Adipose tissue (tissue), 3 donors: ENCODE measurements around the gene MSH5. TPM values are rescaled to one million over a fixed set of nuclear protein-coding genes. Genes with fewer than 3 reads are reported as not detected.

Experiments
- H3K27ac ChIP-seq: one replicate; pipeline ENCODE4 v1.5.1; 2013; ENCODE audit warnings: low read depth, low read length
- WGBS, 3 donors: extraction: QIAGEN DNeasy Blood & Tissue Kit; methylation state at CpG; one replicate each; pipeline ENCODE4 v1.1.7; 2013; 5-methylcytosine and 5-hydroxymethylcytosine counted together
- polyA plus RNA-seq, 3 donors: library from polyadenylated mRNA; stranded (reverse); fragments of 200-250 nt; gene quantifications; one replicate each; pipeline ENCODE4 v1.2.3, GENCODE V29; 2013
- donor health status: healthy with polysubstance abuse.
- donor health status: Bipolar disorder and iron deficiency.
- donor health status: healthy.

Gene MSH5
- polyA plus RNA-seq, 3 donors, result 2.4 to 4.4 (median 3.9) TPM

DNA sequence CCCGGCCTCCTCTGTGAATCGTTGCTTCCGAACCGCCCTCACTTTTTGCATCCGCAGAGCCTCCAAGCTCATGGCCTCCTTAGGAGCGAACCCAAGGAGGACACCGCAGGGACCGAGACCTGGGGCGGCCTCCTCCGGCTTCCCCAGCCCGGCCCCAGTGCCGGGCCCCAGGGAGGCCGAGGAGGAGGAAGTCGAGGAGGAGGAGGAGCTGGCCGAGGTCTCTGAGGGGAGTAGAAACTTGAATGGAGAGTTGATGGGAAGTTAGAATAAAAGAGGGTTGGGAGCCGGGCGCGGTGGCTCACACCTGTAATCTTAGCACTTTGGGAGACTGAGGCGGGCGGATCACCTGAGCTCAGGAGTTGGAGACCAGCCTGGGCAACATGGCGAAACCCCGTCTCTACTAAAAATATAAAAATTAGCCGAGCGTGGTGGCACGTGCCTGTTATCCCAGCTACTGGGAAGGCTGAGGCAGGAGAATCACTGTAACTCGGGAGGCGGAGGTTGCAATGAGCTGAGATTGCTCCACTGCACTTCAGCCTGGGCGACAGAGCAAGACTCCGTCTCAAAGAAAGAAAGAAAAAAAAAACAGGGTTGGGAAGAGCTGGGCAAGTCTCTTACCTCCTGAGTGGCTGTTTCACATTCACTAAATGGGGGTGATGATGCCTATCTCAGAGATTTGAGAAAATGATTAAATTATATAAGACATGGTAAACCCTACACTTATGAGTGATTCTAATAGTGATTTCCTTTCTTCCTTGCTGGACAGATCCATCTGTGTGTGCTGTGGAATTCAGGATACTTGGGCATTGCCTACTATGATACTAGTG is 805 bp downstream of the MSH5 start:
- H3K27ac ChIP-seq, result no peak overlapping the region
- WGBS, 3 donors, result 11 to 21% (median 13%) methylated on average over 29 of the region's 29 CpGs

- H3K27ac ChIP-seq, result no peak overlapping the region
- WGBS, 3 donors, result 65 to 85% (median 68%) methylated on average over 2 of the region's 2 CpGs
These were observed 2.0 kb downstream of the MSH5 start for GRCh38 chr6:31741815-31742214.

DNA sequence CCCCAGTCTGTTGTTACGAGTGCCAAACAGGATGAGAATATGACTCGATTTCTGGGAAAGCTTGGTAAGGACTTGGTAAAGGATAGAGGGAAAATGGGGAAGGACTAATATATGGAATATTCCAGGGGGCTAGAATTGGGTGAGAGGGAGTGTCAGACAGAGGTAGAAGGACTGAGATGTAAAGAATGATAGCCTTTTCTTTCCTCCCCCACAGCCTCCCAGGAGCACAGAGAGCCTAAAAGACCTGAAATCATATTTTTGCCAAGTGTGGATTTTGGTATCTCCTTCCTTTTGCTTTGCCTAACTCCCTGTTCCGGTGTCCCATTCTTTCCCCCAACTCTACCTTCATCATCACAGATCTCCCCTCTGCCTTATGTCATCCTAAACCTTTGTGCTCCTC is 3.1 kb downstream of the MSH5 start:
- WGBS, 3 donors, result 83 to 94% (median 83%) methylated on average over 3 of the region's 3 CpGs
- H3K27ac ChIP-seq, result no peak overlapping the region

GRCh38 chr6:31744422-31744821 is 4.6 kb downstream of the MSH5 start:
- WGBS, 3 donors, result 29 to 79% (median 66%) methylated on average over 1 of the region's 1 CpG
- no peak overlapping the region for H3K27ac ChIP-seq

GRCh38 chr6:31749301-31750036 is 9.7 kb downstream of the MSH5 start:
- no peak overlapping the region for H3K27ac ChIP-seq
- 85 to 95% (median 91%) methylated on average over 8 of the region's 8 CpGs for WGBS, 3 donors

DNA sequence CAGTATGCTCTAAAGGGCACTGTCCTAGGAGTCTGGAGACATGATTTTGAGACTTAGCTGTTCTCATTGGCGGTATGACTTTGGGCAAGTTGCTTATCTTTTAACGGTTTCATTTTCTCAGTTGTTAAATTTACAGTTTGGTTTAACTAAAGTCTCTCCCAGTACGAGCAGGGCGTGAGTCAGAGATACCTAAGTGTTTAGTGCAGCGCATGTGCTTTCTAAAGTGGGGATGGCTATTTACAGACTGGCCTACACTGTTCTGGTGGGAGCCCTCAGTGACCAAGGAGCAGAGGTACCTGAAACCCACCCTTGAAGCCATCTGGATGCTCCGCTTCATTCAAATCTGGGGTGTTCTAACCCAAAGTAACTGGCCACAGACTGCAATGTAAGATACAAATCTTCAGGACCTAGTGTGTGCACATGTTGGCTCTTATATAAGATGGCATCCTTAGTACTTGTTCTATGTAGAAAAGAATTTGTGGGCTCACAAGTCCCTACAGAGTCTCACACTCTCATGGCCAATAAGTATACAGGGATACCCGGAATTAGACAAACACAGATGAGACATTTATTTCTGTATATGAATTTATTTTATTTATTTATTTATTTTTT is 10.7 kb downstream of the MSH5 start:
- no peak overlapping the region for H3K27ac ChIP-seq
- WGBS, 3 donors, result 85 to 95% (median 88%) methylated on average over 7 of the region's 7 CpGs

- no peak overlapping the region for H3K27ac ChIP-seq
- 65 to 76% (median 73%) methylated on average over 8 of the region's 8 CpGs for WGBS, 3 donors
These were observed 13.0 kb downstream of the MSH5 start for GRCh38 chr6:31752739-31753319.

- H3K27ac ChIP-seq, result no peak overlapping the region
- 90 to 97% (median 95%) methylated on average over 2 of the region's 2 CpGs for WGBS, 3 donors
These were observed 18.5 kb downstream of the MSH5 start for GRCh38 chr6:31758281-31758680.

DNA sequence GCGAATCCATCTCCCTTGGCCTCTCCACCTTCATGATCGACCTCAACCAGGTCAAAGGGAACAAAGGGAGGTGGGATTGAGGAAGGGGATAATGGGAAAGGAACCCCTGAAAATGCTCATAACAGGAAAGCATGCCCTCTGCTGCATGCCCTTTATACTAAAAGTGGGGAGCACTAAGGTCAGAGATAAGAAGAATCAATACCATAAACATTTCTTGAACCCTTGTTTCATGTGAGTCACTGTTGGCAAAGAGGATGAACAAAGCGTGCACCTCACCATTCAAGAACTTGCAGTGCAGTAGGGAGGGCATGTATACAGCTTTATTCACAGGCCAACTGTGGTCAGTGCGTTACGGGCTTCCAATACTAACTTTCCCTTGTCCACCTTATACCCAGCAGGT is 21.0 kb downstream of the MSH5 start:
- no peak overlapping the region for H3K27ac ChIP-seq
- 85 to 95% (median 93%) methylated on average over 5 of the region's 5 CpGs for WGBS, 3 donors

GRCh38 chr6:31761343-31761742 is 21.5 kb downstream of the MSH5 start:
- whole genome bisulfite sequencing, 3 donors, result 97 to 99% (median 97%) methylated on average over 8 of the region's 8 CpGs
- no peak overlapping the region for H3K27ac ChIP-seq

DNA sequence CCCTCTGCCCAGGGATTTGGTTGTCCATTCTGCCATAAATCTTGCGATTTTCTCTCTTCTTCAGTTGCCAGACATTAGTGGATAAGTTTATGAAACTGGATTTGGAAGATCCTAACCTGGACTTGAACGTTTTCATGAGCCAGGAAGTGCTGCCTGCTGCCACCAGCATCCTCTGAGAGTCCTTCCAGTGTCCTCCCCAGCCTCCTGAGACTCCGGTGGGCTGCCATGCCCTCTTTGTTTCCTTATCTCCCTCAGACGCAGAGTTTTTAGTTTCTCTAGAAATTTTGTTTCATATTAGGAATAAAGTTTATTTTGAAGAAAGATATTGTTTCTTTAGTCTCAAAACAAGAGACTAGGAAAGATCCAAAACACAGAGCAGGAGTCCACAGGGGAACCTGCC is 22.6 kb downstream of the MSH5 start, which contains the start of gene SAPCD1:
TSS of gene SAPCD1 (plus strand) at position 301 of the 400 bp plus-strand sequence. CDS start 399 bp downstream, outside the sequence.
- H3K27ac ChIP-seq, result no peak within 1 kb of the TSS
- WGBS, 3 donors, result 73 to 83% (median 80%) methylated on average over 4 of the region's 4 CpGs

DNA sequence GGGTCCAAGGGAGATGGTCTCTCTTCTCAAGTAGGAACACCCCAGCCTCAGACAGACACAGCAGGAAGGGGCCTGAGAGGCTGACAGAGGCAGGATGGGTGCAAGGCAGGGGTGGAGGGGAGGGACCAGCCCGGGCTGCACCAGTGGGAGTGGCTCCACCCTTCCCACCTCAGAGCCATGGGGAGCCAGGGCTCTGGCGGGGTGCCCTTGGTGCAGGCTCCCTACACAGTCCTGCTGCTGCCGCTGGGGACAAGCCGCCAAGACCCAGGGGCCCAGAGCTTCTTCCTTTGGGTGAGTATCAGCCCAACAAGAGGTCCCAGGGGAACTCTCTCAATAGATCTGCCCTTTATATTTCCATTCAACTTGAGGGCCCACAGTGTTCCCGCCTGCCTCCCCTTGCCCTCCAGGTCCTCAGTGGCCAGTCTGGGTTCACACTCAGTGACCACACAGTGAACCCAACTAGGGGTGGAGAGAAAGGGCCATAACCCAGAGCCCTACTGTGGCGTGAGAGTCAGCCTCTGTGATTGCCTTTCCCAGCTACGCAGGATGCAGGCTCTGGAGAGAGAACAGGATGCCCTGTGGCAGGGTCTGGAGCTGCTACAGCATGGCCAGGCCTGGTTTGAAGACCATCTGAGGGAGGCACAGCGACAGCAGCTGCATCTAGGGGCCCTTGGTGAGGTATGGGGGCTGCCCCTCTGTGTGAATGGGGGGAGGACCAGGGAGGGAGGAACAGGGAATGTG is 23.2 kb downstream of the MSH5 start:
- WGBS, 3 donors, result 65 to 80% (median 76%) methylated on average over 8 of the region's 8 CpGs
- no peak overlapping the region for H3K27ac ChIP-seq

GRCh38 chr6:31763619-31763940 is 23.8 kb downstream of the MSH5 start:
- H3K27ac ChIP-seq, result no peak overlapping the region
- 35 to 39% (median 36%) methylated on average over 1 of the region's 1 CpG for WGBS, 3 donors

- H3K27ac ChIP-seq, result no peak overlapping the region
- 78 to 83% (median 83%) methylated on average over 4 of the region's 4 CpGs for WGBS, 3 donors
These were observed 24.4 kb downstream of the MSH5 start for GRCh38 chr6:31764198-31764597.

DNA sequence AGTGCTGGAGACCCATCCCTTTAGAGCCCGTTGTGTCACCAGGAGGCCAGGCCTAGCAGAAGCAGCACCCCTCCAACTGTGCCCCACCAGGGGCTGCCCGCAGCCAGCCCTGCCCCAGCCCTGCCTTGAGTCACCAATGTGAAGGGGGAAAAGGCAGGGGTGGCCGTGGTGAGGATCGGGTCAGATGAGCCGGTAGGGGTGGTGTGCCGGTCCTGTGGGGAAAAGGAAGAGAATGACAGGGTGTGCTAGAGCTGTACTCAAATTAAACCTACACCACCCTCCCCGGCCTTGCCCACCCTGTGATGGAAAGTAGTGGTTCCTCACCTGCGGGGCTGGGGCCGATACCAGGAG is 25.7 kb downstream of the MSH5 start:
- H3K27ac ChIP-seq, result no peak overlapping the region
- 87 to 91% (median 87%) methylated on average over 9 of the region's 9 CpGs for WGBS, 3 donors

DNA sequence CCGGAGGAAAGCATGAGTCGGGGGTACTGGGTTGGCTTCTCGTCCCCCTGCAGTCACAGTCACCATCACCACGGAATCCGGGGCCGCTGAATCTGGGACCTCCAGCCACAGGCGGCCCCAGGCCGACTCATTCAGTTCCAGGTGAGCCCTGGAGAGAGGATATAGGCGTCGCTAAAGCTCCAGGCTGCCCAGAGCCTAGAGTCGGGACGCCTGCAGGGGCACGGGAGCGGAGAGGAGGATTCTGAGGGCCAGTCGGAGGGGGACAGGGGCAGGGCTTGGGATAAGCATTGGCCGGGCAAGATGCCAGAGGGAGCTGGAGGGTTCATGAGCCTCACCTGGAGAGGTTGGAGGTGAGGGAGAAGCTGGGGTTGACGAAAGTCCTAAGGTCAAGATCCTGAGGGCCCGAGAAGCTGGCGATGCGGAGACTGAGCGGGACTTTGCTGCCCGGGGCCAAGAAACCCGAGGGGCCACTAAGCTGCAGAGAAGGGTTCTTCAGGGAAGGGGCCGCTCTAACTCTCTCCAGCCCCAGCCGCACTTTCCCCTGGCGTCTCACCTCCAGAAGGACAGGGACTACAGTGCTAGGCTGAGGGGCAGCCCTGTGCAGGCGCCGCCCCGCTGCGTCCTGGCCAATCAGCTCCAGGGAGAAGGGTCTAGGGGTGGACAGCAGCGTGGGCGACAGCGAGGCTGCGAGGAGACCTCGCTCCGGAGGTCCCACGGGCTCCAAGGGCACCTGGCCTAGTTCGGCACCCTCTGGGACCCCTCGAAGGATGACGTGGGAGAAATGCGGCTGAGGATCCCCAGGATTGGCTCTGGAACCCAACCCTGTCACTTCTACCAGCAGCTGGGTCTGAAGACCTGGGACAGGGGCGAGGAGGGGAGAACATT is 26.3 kb downstream of the MSH5 start:
- H3K27ac ChIP-seq, result no peak overlapping the region
- WGBS, 3 donors, result 36 to 62% (median 62%) methylated on average over 42 of the region's 42 CpGs

- WGBS, 3 donors, result 75 to 84% (median 80%) methylated on average over 6 of the region's 6 CpGs
- H3K27ac ChIP-seq, result no peak overlapping the region
These were observed 27.4 kb downstream of the MSH5 start for GRCh38 chr6:31767096-31767645.
